MM.1S (cell line): ENCODE data around the gene TMEM245.

ENCODE experiments used
- DNase-seq: peaks from one replicate; pipeline ENCODE4 v3.0.0-alpha.2; 2015
- H2AFZ ChIP-seq: fragments of 300-600 bp; sonication (generic); 2 replicates; pipeline ENCODE4 v1.6.0; 2016; ENCODE audit warnings: antibody characterized with exemption, low read length
- H3F3A ChIP-seq: fragments of 300-600 bp; sonication (generic); 2 replicates; pipeline ENCODE4 v1.6.1; 2016; ENCODE audit warnings: mild to moderate bottlenecking, antibody characterized with exemption, low read length, moderate library complexity, mixed read lengths; ENCODE audit not compliant: insufficient read depth
- H3K27ac ChIP-seq: fragments of 300-600 bp; sonication (generic); 2 replicates; pipeline ENCODE4 v1.5.1; 2016; ENCODE audit warnings: mild to moderate bottlenecking, low read length
- H3K27me3 ChIP-seq: fragments of 300-600 bp; sonication (generic); replicated peaks from 2 replicates; pipeline ENCODE4 v1.6.0; 2016; ENCODE audit warnings: low read length; ENCODE audit not compliant: insufficient read depth
- H3K36me3 ChIP-seq: fragments of 300-600 bp; sonication (generic); replicated peaks from 2 replicates; pipeline ENCODE4 v1.6.1; 2016; ENCODE audit warnings: mild to moderate bottlenecking, low read length, mixed read lengths; ENCODE audit not compliant: insufficient read depth
- H3K4me1 ChIP-seq: fragments of 300-600 bp; sonication (generic); 2 replicates; pipeline ENCODE4 v1.6.1; 2016; ENCODE audit warnings: low read length, mixed read lengths
- H3K4me2 ChIP-seq: fragments of 300-600 bp; sonication (generic); 2 replicates; pipeline ENCODE4 v1.6.0; 2016; ENCODE audit warnings: low read depth, low read length
- H3K4me3 ChIP-seq: fragments of 300-600 bp; sonication (generic); 2 replicates; pipeline ENCODE4 v1.5.1; 2016; ENCODE audit warnings: low read length, mixed read lengths
- H3K79me2 ChIP-seq: fragments of 300-600 bp; sonication (generic); 2 replicates; pipeline ENCODE4 v1.6.1; 2016; ENCODE audit warnings: mixed run types, low read length, mixed read lengths
- H3K9ac ChIP-seq: fragments of 300-600 bp; sonication (generic); 2 replicates; pipeline ENCODE4 v1.6.1; 2016; ENCODE audit warnings: low read length, mixed read lengths
- H3K9me2 ChIP-seq: fragments of 300-600 bp; sonication (generic); replicated peaks from 2 replicates; pipeline ENCODE4 v1.6.1; 2016; ENCODE audit warnings: mild to moderate bottlenecking, low read length, mixed read lengths; ENCODE audit not compliant: insufficient read depth
- H3K9me3 ChIP-seq: fragments of 300-600 bp; sonication (generic); replicated peaks from 2 replicates; pipeline ENCODE4 v1.6.1; 2016; ENCODE audit warnings: mild to moderate bottlenecking, low read length, mixed read lengths; ENCODE audit not compliant: insufficient read depth
- H4K20me1 ChIP-seq: fragments of 300-600 bp; sonication (generic); 2 replicates; pipeline ENCODE4 v1.6.1; 2016; ENCODE audit warnings: mild to moderate bottlenecking, low read length, moderate library complexity, mixed read lengths; ENCODE audit not compliant: insufficient read depth
- CTCF ChIP-seq: fragments of 300-600 bp; sonication (generic); IDR thresholded peaks from 2 replicates; pipeline ENCODE4 v1.5.1; 2016; ENCODE audit warnings: antibody characterized with exemption, low read length, mixed read lengths
- EZH2 ChIP-seq: fragments of 300-600 bp; sonication (generic); optimal IDR thresholded peaks from 2 replicates; pipeline ENCODE3; 2017; ENCODE audit warnings: low read depth, mild to moderate bottlenecking, antibody characterized with exemption, low read length, mixed read lengths
- EZH2phosphoT487 ChIP-seq: fragments of 300-600 bp; sonication (generic); IDR thresholded peaks from 2 replicates; pipeline ENCODE4 v1.6.1; 2018; ENCODE audit warnings: antibody characterized with exemption, low read length

TMEM245 gene

GRCh38 chr9:109019420-109019819 is 100.3 kb downstream of the TMEM245 start:
- H3K27ac ChIP-seq: no peak overlapping the region
- H2AFZ ChIP-seq: no peak overlapping the region
- no peak overlapping the region for H3K9ac ChIP-seq
- no peaks in the 10 kb centered on the region for H3K36me3 ChIP-seq
- H3F3A ChIP-seq: no peaks in the 10 kb centered on the region
- no peak overlapping the region for H3K4me2 ChIP-seq
- no peaks in the 10 kb centered on the region for H3K9me2 ChIP-seq
- H3K27me3 ChIP-seq: no peaks in the 10 kb centered on the region
- no peaks in the 10 kb centered on the region for H4K20me1 ChIP-seq
- no peaks in the 10 kb centered on the region for H3K9me3 ChIP-seq
- TF ChIP-seq CTCF (no peak), EZH2phosphoT487 (no peak), EZH2 (no peak)
- H3K4me3 ChIP-seq: no peak overlapping the region
- no peak for DNase-seq
- H3K4me1 ChIP-seq: no peaks in the 10 kb centered on the region
- H3K79me2 ChIP-seq: no peaks in the 10 kb centered on the region

GRCh38 chr9:109017493-109017892 is 102.3 kb downstream of the TMEM245 start:
- no peaks in the 10 kb centered on the region for H4K20me1 ChIP-seq
- no peaks in the 10 kb centered on the region for H3K9me3 ChIP-seq
- no peak overlapping the region for H3K9ac ChIP-seq
- no peaks in the 10 kb centered on the region for H3K27me3 ChIP-seq
- H3K27ac ChIP-seq: no peak overlapping the region
- peaks cover 6% of the 10 kb centered on the region for H3K79me2 ChIP-seq
- no peaks in the 10 kb centered on the region for H3K4me1 ChIP-seq
- DNase-seq: no peak
- H2AFZ ChIP-seq: no peak overlapping the region
- H3K9me2 ChIP-seq: no peaks in the 10 kb centered on the region
- H3K4me3 ChIP-seq: no peak overlapping the region
- peaks cover 6% of the 10 kb centered on the region; the same call in 1 of the 2 replicates for H3F3A ChIP-seq
- TF ChIP-seq EZH2phosphoT487: no peak
- TF ChIP-seq EZH2: no peak
- no peak overlapping the region for H3K4me2 ChIP-seq
- no peaks in the 10 kb centered on the region for H3K36me3 ChIP-seq

GRCh38 chr9:109017061-109017460 is 102.7 kb downstream of the TMEM245 start:
- Histone ChIP-seq H4K20me1 (no peaks in the 10 kb centered on the region), H3K36me3 (no peaks in the 10 kb centered on the region), H3K27me3 (no peaks in the 10 kb centered on the region), H2AFZ (no peak overlapping the region), H3K9ac (no peak overlapping the region), H3K27ac (no peak overlapping the region), H3K4me1 (no peaks in the 10 kb centered on the region), H3K9me2 (no peaks in the 10 kb centered on the region), H3K4me2 (no peak overlapping the region), H3K4me3 (no peak overlapping the region), H3K9me3 (no peaks in the 10 kb centered on the region), H3F3A (peaks cover 6% of the 10 kb centered on the region; the same call in 1 of the 2 replicates), H3K79me2 (peaks cover 10% of the 10 kb centered on the region)
- no peak for DNase-seq
- TF ChIP-seq EZH2 (no peak), EZH2phosphoT487 (no peak), CTCF (no peak)

- Histone ChIP-seq H3F3A (peaks cover 9% of the 10 kb centered on the region; the same call in 1 of the 2 replicates), H3K79me2 (peaks cover 19% of the 10 kb centered on the region), H3K4me1 (peaks cover 9% of the 10 kb centered on the region), H2AFZ (no peak overlapping the region), H3K27ac (no peak overlapping the region), H3K4me3 (no peak overlapping the region), H3K27me3 (no peaks in the 10 kb centered on the region), H3K9ac (no peak overlapping the region), H4K20me1 (no peaks in the 10 kb centered on the region), H3K36me3 (no peaks in the 10 kb centered on the region), H3K4me2 (no peak overlapping the region), H3K9me2 (no peaks in the 10 kb centered on the region), H3K9me3 (no peaks in the 10 kb centered on the region)
- no peak for DNase-seq
- no peak for TF ChIP-seq EZH2
- TF ChIP-seq EZH2phosphoT487: no peak
- TF ChIP-seq CTCF: no peak
These were observed 103.6 kb downstream of the TMEM245 start for GRCh38 chr9:109016132-109016531.
